ENCODE data around the gene ACAT2.
"Not testable (repeated sequence)": the region's sequence is repeated elsewhere in the genome, so short reads cannot be mapped to it uniquely, and the experiment has no call there.

DNA sequence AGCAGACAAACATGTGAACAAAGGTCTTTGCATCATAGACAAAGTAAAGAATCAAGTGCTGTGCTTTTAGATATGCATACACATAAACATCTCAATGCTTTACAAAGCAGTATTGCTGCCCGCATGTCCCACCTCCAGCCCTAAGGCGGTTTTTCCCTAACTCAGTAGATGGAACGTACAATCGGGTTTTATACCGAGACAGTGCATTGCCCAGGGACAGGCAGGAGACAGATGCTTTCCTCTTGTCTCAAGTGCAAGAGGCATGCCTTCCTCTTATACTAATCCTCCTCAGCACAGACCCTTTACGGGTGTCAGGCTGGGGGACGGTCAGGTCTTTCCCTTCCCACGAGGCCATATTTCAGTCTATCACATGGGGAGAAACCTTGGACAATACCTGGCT, 33.1 kb downstream of the ACAT2 start:
- TF ChIP-seq, protein P1, sequence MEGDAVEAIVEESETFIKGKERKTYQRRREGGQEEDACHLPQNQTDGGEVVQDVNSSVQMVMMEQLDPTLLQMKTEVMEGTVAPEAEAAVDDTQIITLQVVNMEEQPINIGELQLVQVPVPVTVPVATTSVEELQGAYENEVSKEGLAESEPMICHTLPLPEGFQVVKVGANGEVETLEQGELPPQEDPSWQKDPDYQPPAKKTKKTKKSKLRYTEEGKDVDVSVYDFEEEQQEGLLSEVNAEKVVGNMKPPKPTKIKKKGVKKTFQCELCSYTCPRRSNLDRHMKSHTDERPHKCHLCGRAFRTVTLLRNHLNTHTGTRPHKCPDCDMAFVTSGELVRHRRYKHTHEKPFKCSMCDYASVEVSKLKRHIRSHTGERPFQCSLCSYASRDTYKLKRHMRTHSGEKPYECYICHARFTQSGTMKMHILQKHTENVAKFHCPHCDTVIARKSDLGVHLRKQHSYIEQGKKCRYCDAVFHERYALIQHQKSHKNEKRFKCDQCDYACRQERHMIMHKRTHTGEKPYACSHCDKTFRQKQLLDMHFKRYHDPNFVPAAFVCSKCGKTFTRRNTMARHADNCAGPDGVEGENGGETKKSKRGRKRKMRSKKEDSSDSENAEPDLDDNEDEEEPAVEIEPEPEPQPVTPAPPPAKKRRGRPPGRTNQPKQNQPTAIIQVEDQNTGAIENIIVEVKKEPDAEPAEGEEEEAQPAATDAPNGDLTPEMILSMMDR (conservative IDR thresholded peaks at IDR 0.05) = not testable (repeated sequence)
- not testable (repeated sequence) for TF ChIP-seq ZFX (IDR thresholded peaks at IDR 0.05)
